NCI-H510A treated with DMSO at 0.1 percent for 48 hours (cell line): Measurements from ENCODE around the gene ZNF800.
"Not testable (repeated sequence)": the region's sequence is repeated elsewhere in the genome, so short reads cannot be mapped to it uniquely, and the experiment has no call there.

Experiments used
- DNase-seq: peaks from one replicate; lab custom pipeline; 2025; lab: John Stamatoyannopoulos, UW

The ZNF800 gene

DNA sequence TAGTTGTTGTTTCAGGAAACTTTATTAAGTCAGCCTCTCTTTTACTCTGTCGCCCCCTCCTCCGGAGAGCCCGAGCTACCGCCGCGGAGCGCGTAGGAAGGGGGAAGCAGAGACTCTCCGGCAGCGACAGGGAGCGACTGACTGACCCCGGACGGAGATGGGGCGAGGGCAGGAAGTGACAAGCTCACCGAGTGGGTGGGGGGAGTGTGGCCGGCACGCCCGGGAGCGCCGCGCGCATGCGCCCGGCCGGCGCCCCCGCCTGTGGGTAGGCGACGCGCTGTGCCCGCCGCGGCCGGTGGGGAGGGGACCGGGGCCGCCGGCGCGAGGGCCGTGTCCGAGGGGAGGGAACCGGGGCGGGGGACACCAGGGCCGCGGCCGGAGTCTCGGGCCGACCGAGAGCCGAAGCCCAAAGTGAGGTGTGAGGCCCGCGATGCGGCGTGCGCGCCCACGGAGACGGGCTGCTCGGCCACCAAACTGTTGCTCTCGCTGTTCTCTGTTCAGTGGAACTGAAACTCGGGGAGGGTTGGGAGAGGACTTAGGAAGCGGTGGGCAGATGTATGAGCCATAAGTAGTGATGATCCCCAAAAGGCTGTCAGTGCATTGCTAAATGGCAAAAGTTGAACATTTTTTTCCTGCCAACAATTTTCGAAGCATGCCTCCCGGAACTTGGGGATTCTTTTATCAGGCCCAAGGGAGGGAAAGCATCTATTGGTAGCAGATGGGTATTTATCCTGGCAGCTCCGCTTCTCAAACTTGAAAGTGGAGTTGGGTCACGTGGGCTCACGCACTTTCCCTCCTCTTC is at the start of gene ZNF800:
ZNF800 (minus strand) TSS at position 143 of the 802 bp plus-strand sequence. CDS start 1,151 bp downstream, outside the sequence.
- peak; percentile 64 for DNase-seq

DNA sequence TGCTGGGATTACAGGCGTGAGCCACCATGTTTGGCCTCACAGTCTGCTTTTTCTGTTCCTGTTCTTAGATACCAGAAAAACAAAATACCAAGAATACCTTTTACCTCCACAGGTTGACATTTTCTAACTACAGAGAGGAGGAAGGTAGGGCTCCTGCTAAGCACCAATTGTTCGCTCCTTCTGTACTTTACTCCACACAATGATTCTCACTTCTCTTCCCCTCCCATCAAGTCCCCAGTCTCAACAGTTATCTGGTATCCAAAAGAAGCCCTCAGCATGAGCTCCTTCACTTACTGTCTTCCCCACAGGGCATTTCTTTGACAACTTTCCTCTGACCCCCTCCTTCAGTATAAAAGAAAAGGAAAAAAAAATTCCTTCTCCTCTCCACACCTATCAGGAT is 47.7 kb upstream of the ZNF800 start:
- DNase-seq = no peak

DNA sequence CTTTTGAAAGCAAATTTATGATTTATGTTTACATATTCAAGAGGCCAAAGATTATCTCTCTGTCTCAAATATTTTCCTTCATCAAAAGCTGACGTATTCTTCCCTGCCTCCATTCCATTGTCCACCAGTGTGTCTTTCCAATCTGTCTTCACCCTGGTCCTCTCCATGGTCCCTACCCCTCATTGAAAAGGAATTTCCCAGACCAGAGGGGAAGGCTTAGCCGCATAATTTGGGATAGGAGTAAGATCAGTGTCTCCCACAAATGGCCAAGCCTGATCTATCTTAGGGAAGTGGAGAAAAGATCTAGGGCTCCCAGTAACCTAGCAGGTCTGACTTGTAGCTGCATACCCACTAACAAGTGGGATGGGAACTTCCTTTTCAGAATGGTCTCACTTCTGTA is 46.3 kb upstream of the ZNF800 start:
- no peak for DNase-seq

DNA sequence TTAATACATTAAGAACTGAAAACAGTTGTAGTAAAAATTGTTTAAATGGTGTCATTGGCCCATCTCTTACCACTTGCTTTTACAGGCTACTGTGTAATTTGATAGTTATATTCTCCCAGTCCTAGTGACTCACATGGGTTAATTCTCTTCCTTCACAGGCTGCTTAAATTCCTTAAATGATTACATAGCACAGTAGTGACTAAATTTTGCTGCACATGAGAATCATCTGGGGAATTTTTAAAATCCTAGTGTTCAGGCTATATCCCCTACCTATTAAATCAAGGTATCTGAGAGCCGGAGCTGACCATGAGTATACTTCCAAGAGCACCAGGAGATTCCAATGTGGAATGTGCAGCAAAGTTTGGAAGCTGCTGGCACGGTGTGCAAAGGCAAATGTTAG is 45.3 kb upstream of the ZNF800 start:
- DNase-seq = no peak

GRCh38 chr7:127437241-127437640 is 44.7 kb upstream of the ZNF800 start:
- DNase-seq = no peak

- DNase-seq = not testable (repeated sequence)
These were observed 36.8 kb upstream of the ZNF800 start for GRCh38 chr7:127429281-127429680.

DNA sequence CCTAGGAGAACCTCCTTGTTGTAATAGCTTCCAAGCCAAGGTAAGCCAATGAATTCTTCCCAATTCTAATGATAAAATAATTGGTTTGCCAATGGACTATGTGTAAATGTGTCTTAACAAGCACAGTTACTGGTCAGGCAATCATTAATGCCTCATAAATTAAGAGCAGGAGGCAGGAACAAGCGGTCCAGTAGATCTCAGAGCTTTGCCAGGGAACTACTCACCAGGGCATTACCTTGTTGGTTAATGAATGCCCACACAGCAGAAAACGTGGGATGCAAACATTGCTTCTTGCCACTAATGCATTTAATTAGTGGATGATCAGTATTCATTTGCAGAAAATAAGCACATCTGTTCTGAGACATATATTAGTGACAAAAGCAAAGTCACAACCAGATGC is 26.7 kb upstream of the ZNF800 start:
- DNase-seq = no peak

DNA sequence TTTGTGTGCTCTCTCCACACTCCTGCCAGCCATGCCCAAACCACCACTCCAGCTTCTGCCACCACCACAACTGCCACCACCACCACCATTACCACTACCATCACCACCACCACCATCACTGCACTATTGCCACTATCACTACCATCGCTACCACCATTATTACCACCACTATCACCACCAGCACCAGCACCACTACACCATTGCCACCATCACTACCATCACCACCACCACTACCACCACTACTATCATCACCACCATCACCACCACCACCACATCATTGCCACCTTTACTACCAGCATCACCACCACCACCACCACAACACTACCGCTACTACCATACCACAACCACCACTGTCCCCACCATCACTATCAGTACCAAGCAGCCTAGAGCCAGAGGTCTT is 26.0 kb upstream of the ZNF800 start:
- DNase-seq = no peak

- no peak for DNase-seq
These were observed 24.8 kb upstream of the ZNF800 start for GRCh38 chr7:127417346-127417745.

GRCh38 chr7:127415060-127415742 is 22.7 kb upstream of the ZNF800 start:
- DNase-seq = no peak

DNA sequence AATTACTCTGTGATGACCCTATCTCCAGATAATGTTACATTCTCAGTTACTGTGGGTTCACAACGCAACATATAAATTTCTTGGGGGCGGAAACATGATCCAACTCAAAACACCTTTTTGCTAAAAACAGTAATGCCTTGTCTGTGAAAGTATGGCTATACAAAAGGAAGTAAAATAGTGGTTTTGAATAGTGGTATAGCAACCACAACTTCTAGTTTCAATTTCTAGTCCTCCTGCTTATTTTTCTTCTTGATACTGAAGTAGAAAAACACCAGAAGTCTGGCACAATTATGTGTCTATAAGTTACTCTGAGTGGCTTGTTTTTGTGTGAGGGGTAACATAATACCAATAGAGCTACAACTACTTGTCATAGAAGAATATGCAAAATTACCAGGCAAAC is 21.5 kb upstream of the ZNF800 start:
- DNase-seq = no peak

GRCh38 chr7:127413326-127413725 is 20.8 kb upstream of the ZNF800 start:
- no peak for DNase-seq

DNA sequence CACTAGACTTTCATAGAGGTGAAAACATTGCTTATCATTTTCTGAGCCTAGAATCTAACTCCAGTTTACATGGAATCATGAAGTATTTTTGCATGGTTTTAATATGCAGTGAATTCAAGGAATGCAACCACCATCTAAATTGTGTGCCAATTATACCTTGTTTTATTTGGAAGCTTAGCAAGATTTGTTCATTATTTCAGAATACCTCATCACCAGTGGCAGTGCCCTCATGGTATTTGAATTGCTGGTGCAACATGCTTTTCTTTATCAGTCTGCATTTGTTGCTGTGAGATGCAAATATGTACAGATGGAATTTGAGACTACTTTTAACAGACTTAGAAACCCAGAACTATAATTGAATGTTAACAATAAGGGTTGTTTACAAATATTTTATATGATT is 18.7 kb upstream of the ZNF800 start:
- DNase-seq = no peak

- no peak for DNase-seq
These were observed 17.1 kb upstream of the ZNF800 start for GRCh38 chr7:127409629-127410028.

GRCh38 chr7:127404286-127405072 is 12.0 kb upstream of the ZNF800 start:
- DNase-seq = no peak

- DNase-seq = no peak
These were observed 3.7 kb upstream of the ZNF800 start for GRCh38 chr7:127396184-127396583.

GRCh38 chr7:127395104-127395503 is 2.6 kb upstream of the ZNF800 start:
- DNase-seq = not testable (repeated sequence)

- peak; percentile 3 for DNase-seq
These were observed 1.0 kb upstream of the ZNF800 start for GRCh38 chr7:127393368-127394058.

GRCh38 chr7:127392182-127392565 is 334 bp downstream of the ZNF800 start:
- no peak for DNase-seq

DNA sequence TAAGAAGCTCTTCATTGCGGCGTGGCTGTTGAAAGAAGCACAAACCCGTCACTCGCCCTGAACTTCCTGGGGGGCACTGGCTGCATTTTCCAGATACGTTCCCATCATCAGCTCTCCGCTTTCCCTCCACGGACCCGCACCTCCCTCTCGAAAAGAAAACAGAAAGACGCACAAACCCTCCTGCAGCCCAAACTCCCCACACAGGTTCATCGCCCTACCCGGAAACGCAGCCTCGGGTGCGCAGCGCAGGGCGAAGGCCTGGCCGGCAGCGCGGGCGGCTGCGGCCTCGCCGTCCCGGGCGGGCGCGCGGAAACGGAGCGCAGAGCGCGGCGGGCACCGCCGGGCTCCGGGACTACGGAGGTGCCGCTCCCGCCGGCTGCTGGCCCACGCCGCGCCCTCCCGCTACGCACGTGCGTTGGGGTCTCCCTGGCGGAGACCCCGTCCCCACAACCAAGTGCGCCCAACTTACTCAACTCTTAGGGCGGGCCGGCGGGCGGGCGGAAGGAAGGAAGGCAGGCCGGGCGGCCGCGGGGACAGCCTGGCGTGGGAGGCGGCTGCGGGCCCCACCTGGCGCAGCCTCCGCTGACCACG is 822 bp downstream of the ZNF800 start:
- DNase-seq = no peak

- DNase-seq = no peak
These were observed 1.5 kb downstream of the ZNF800 start for GRCh38 chr7:127390817-127391590.
